SH-SY5Y (cell line): ENCODE results near the gene DPP10.

Experiments used
- GATA2 ChIP-seq: IDR thresholded peaks from 2 replicates; pipeline ENCODE4 v1.6.1; 2011; ENCODE audit warnings: mild to moderate bottlenecking, low read depth, low read length
- GATA3 ChIP-seq: IDR thresholded peaks from 2 replicates; pipeline ENCODE4 v1.6.1; 2011; ENCODE audit warnings: low read depth, mild to moderate bottlenecking, low read length, moderate library complexity

Gene DPP10

GRCh38 chr2:114949228-114949804, 506.9 kb downstream of the DPP10 start:
- TF ChIP-seq GATA3, result no peak
- no peak for TF ChIP-seq GATA2

GRCh38 chr2:114960389-114960788, 517.9 kb downstream of the DPP10 start:
- TF ChIP-seq GATA2 (no peak), GATA3 (no peak)

GRCh38 chr2:114962532-114962931, 520.1 kb downstream of the DPP10 start:
- TF ChIP-seq GATA2, result no peak
- TF ChIP-seq GATA3, result no peak

GRCh38 chr2:114968748-114969400, 526.4 kb downstream of the DPP10 start:
- TF ChIP-seq GATA2, result no peak
- no peak for TF ChIP-seq GATA3

- TF ChIP-seq GATA2, result no peak
- TF ChIP-seq GATA3, result no peak
Observed at GRCh38 chr2:115011721-115012120, 569.3 kb downstream of the DPP10 start.

- TF ChIP-seq GATA3, result no peak
- TF ChIP-seq GATA2, result no peak
Observed at GRCh38 chr2:115034801-115035200, 592.4 kb downstream of the DPP10 start.

GRCh38 chr2:115036818-115037217, 594.4 kb downstream of the DPP10 start:
- TF ChIP-seq GATA2 (no peak), GATA3 (no peak)

GRCh38 chr2:115057473-115057872, 615.0 kb downstream of the DPP10 start:
- no peak for TF ChIP-seq GATA3
- no peak for TF ChIP-seq GATA2

GRCh38 chr2:115070002-115070401, 627.6 kb downstream of the DPP10 start:
- TF ChIP-seq GATA2 (no peak), GATA3 (no peak)

- TF ChIP-seq GATA2 (no peak), GATA3 (no peak)
Observed at GRCh38 chr2:115071534-115071933, 629.1 kb downstream of the DPP10 start.

- TF ChIP-seq GATA2 (no peak), GATA3 (no peak)
Observed at GRCh38 chr2:115075800-115076199, 633.4 kb downstream of the DPP10 start.

GRCh38 chr2:115077626-115078025, 635.2 kb downstream of the DPP10 start:
- TF ChIP-seq GATA2 (no peak), GATA3 (no peak)

GRCh38 chr2:115083225-115083624, 640.8 kb downstream of the DPP10 start:
- TF ChIP-seq GATA2 (no peak), GATA3 (no peak)

GRCh38 chr2:115083711-115084110, 641.3 kb downstream of the DPP10 start:
- TF ChIP-seq GATA3 (no peak), GATA2 (no peak)

GRCh38 chr2:115084446-115084845, 642.0 kb downstream of the DPP10 start:
- no peak for TF ChIP-seq GATA2
- no peak for TF ChIP-seq GATA3
